Central memory CD8-positive, alpha-beta T cell (primary cell): ENCODE measurements around the gene EEF1AKMT3.
"Not testable (repeated sequence)": the region's sequence is repeated elsewhere in the genome, so short reads cannot be mapped to it uniquely, and the experiment has no call there.

Source experiments
- ATAC-seq: fragments of 150-1000 bp; cut with Tn5 transposase; replicated peaks from 2 replicates; pipeline ENCODE4 v1.10.0; 2022; ENCODE audit warnings: mild to moderate bottlenecking, moderate FRiP score, moderate number of reproducible peaks; ENCODE audit not compliant: poor library complexity, severe bottlenecking; ENCODE audit errors: extremely low read depth
- DNase-seq, 2 donors: peaks; one replicate each; pipeline ENCODE4 v3.0.0; 2021; ENCODE audit warnings: low spot score in 2 of 2
- H3K27ac Mint-ChIP-seq: one replicate; pipeline ENCODE4 v1.8.0; 2022; ENCODE audit warnings: low read depth, mild to moderate bottlenecking, moderate library complexity, mixed read lengths
- H3K27me3 Mint-ChIP-seq: one replicate; pipeline ENCODE4 v1.8.0; 2022; ENCODE audit warnings: mixed read lengths
- H3K36me3 Mint-ChIP-seq: one replicate; pipeline ENCODE4 v1.8.0; 2022; ENCODE audit warnings: mild to moderate bottlenecking, moderate library complexity, mixed read lengths; ENCODE audit not compliant: insufficient read depth
- H3K4me1 Mint-ChIP-seq: one replicate; pipeline ENCODE4 v1.8.0; 2022; ENCODE audit warnings: mixed read lengths
- H3K4me3 Mint-ChIP-seq: one replicate; pipeline ENCODE4 v1.8.0; 2022; ENCODE audit warnings: mild to moderate bottlenecking, moderate library complexity, mixed read lengths
- H3K9me3 Mint-ChIP-seq: one replicate; pipeline ENCODE4 v1.8.0; 2022; ENCODE audit warnings: mixed read lengths

Gene EEF1AKMT3

DNA sequence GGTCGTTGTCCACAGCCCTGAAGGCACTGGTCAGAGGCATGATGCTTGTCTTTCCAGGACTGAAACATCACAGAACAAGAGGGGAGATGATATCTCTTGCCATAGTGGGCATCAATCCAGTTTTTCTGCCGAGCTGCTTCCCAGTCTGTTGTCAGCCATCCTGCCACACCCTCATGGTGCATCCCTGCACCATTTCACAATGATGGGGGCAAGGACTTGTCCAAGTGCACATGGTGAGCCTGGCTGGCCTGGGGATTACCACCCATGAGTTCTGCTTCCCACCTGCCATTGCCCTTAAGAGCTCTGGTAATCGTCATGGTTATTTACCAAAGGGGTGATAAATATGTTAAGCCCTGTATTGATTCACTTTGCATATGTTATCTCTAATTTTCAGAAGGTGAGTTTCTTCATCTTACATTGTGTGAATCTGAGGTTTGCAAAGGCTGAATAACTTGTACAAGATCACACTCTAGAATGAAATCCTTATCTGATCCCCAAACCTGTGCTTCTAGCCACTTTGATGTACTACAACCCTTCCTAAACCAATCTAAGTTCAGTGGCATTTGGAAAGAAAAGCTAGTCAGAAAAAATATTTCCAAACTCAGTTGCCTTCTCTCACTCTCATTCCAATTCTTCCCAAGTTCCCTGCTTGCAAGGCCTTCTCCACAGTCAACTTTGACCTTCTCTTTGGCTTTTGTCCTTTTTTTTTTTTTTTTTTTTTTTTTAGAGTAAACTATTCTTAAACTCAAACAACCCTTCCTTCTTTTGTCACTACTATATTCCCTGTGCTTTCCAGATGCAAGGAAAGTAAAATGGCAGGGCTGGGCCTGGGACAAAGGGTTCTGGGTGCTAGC is 43.8 kb downstream of the EEF1AKMT3 start:
- H3K4me3 Mint-ChIP-seq: no peak overlapping the region
- H3K36me3 Mint-ChIP-seq: peaks cover 15% of the 10 kb centered on the region
- H3K4me1 Mint-ChIP-seq: peaks cover 9% of the 10 kb centered on the region
- H3K27ac Mint-ChIP-seq: no peak overlapping the region
- no peaks in the 10 kb centered on the region for H3K9me3 Mint-ChIP-seq
- no peaks in the 10 kb centered on the region for H3K27me3 Mint-ChIP-seq
- DNase-seq (no peak), ATAC-seq (no peak)

DNA sequence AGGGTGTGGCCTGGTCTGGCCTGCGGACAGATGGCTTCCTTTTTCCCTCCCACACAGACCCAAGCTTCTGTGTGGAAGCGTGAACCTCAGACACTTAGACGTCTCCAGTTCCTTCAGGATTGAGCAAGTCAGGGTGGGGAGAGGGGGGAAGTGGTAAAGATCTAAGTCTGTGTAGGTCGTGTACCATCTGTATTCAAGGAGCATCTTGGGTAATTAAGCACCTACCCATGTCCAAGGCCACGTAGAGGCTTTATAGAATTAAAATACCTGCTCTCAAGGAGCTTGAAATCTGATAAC is 44.4 kb downstream of the EEF1AKMT3 start:
- no peak overlapping the region for H3K4me3 Mint-ChIP-seq
- H3K4me1 Mint-ChIP-seq: peaks cover 9% of the 10 kb centered on the region
- H3K27ac Mint-ChIP-seq: no peak overlapping the region
- H3K36me3 Mint-ChIP-seq: peaks cover 17% of the 10 kb centered on the region
- DNase-seq (no peak), ATAC-seq (no peak)
- H3K9me3 Mint-ChIP-seq: no peaks in the 10 kb centered on the region
- no peaks in the 10 kb centered on the region for H3K27me3 Mint-ChIP-seq

DNA sequence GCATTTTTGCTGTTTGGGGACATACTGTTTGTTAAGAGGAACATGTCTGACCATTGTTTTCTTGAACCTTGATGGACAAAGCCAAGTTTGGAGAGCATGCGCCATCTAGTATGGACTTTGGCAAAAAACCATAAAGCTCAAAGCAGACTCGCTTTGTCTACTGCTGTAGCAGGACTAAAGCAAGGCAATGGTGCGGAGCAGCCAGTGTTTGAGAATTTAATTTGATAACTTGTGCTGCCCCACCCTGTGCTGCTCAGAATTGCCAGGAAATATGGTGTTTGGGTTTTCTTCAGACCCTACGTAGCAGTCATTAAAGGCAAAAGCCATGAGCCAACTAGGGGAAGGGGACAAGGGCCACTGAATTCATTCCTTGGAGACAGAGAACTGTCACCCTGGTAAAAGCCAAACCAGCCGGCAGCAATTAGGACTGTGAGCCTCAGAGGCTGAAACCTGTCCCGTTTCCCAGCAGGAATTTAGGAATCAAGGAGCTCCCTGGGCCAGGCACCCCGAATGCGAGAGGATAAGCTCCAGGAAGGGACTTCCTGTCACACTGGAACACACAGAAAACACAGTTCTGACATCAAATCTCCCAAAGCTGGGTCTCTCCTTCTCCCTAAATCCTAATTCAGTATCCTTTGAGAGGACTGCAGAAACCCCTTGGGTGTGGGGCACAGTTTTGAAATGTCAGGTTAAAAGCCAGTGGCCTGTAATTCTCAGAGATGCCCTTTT is 45.0 kb downstream of the EEF1AKMT3 start:
- H3K27ac Mint-ChIP-seq: no peak overlapping the region
- no peak overlapping the region for H3K4me3 Mint-ChIP-seq
- DNase-seq (no peak), ATAC-seq (no peak)
- peaks cover 9% of the 10 kb centered on the region for H3K4me1 Mint-ChIP-seq
- peaks cover 17% of the 10 kb centered on the region for H3K36me3 Mint-ChIP-seq
- no peaks in the 10 kb centered on the region for H3K27me3 Mint-ChIP-seq
- H3K9me3 Mint-ChIP-seq: no peaks in the 10 kb centered on the region

- not testable (repeated sequence) for ATAC-seq, H3K9me3 Mint-ChIP-seq, DNase-seq, H3K27me3 Mint-ChIP-seq, H3K4me1 Mint-ChIP-seq, H3K27ac Mint-ChIP-seq, H3K4me3 Mint-ChIP-seq
- peaks cover 23% of the 10 kb centered on the region for H3K36me3 Mint-ChIP-seq
Observed at GRCh38 chr12:57817990-57818331, 45.5 kb downstream of the EEF1AKMT3 start.

GRCh38 chr12:57820119-57820518 is 47.7 kb downstream of the EEF1AKMT3 start:
- not testable (repeated sequence) for H3K9me3 Mint-ChIP-seq, H3K4me3 Mint-ChIP-seq, DNase-seq, ATAC-seq, H3K27me3 Mint-ChIP-seq, H3K27ac Mint-ChIP-seq
- Mint-ChIP-seq H3K4me1 (peaks cover 15% of the 10 kb centered on the region), H3K36me3 (peaks cover 32% of the 10 kb centered on the region)

DNA sequence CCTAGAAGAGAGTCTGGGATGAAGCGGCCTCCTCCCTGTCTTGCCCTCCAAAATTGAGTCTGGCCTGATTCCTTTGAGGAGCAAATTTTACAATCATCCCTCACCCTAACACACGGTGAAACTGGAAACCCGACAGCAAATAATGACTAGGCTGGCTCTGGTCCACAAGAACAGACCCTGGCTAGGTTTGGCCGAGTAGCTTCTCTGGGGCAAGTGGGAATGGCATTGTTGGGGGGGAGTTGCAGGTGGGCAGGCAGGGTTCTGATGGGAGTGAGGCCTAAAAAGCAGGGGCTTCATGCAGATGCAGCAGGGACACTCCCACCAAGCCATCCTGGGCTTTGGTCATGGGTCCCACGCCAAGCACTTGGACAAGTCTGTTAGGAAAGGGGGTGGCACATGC is 48.6 kb downstream of the EEF1AKMT3 start:
- Mint-ChIP-seq H3K36me3 (peaks cover 40% of the 10 kb centered on the region), H3K4me1 (peaks cover 23% of the 10 kb centered on the region)
- not testable (repeated sequence) for DNase-seq, H3K4me3 Mint-ChIP-seq, H3K27ac Mint-ChIP-seq, H3K9me3 Mint-ChIP-seq, H3K27me3 Mint-ChIP-seq, ATAC-seq

DNA sequence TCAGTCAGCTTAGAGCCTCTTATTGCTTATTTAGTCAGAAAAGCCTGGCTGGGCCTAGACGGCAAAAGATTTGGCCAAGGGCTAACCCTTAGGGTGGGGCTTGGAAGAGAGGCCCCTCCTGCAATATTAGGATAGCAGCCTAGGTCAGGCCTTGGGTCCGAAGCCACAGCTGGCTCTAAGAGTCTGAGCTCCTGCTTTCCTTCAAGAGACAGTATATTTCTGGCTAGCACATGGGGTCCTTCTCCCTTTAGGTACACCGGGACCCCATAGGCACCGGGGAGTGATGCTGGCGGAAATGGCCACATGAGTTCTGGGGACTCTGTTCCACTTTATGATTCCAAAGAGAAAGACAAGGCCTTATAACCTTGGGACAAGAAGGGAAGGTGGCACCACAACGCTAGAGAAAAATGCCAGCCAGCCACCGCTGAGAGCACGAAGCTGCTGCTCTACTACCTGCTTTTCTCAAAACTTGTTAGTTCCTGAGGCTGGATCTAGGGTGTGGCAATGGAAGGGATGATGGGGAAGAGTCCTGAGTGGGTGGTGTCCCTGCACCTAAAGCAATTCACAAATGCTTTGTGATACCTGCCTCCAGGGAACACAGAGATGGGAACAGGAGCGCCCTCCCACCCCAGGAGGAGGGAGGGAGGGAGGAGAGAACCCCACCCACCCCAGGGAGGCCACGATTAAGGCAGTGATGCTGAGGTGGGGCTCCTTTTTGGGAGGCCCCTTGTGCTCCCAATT is 49.2 kb downstream of the EEF1AKMT3 start:
- ATAC-seq (no peak), DNase-seq (no peak)
- peaks cover 23% of the 10 kb centered on the region for H3K4me1 Mint-ChIP-seq
- H3K27me3 Mint-ChIP-seq: no peaks in the 10 kb centered on the region
- no peak overlapping the region for H3K4me3 Mint-ChIP-seq
- H3K27ac Mint-ChIP-seq: no peak overlapping the region
- H3K36me3 Mint-ChIP-seq: peaks cover 43% of the 10 kb centered on the region
- no peaks in the 10 kb centered on the region for H3K9me3 Mint-ChIP-seq

GRCh38 chr12:57822392-57823130 is 50.1 kb downstream of the EEF1AKMT3 start:
- Mint-ChIP-seq H3K4me3 (no peak overlapping the region), H3K27ac (no peak overlapping the region), H3K36me3 (peaks cover 50% of the 10 kb centered on the region), H3K4me1 (peaks cover 23% of the 10 kb centered on the region), H3K27me3 (no peaks in the 10 kb centered on the region), H3K9me3 (no peaks in the 10 kb centered on the region)
- no peak for DNase-seq
- ATAC-seq: no peak

GRCh38 chr12:57823131-57823907 is 50.9 kb downstream of the EEF1AKMT3 start:
- Mint-ChIP-seq H3K27ac (no peak overlapping the region), H3K27me3 (no peaks in the 10 kb centered on the region), H3K9me3 (no peaks in the 10 kb centered on the region), H3K4me1 (peaks cover 23% of the 10 kb centered on the region), H3K4me3 (no peak overlapping the region), H3K36me3 (peaks cover 55% of the 10 kb centered on the region)
- no peak for ATAC-seq
- DNase-seq: no peak

GRCh38 chr12:57823908-57824640 is 51.7 kb downstream of the EEF1AKMT3 start:
- Mint-ChIP-seq H3K27ac (no peak overlapping the region), H3K36me3 (peaks cover 59% of the 10 kb centered on the region), H3K27me3 (no peaks in the 10 kb centered on the region), H3K9me3 (no peaks in the 10 kb centered on the region), H3K4me1 (peaks cover 18% of the 10 kb centered on the region), H3K4me3 (no peak overlapping the region)
- DNase-seq: no peak
- ATAC-seq: no peak

- Mint-ChIP-seq H3K27ac (peak overlapping the region; percentile 69), H3K4me1 (peaks cover 20% of the 10 kb centered on the region), H3K27me3 (no peaks in the 10 kb centered on the region), H3K4me3 (no peak overlapping the region), H3K9me3 (no peaks in the 10 kb centered on the region), H3K36me3 (peaks cover 59% of the 10 kb centered on the region)
- no peak for ATAC-seq
- no peak for DNase-seq
Observed at GRCh38 chr12:57825451-57825850, 53.0 kb downstream of the EEF1AKMT3 start.
